Fibroblast of skin of abdomen (primary cell): ENCODE results near the gene SEMA5B.

Experiments used
- DNase-seq: peaks from one replicate; pipeline ENCODE4 v3.0.0-alpha.2; 2013

The SEMA5B gene

GRCh38 chr3:122993124-122993978 is 34.2 kb downstream of the SEMA5B start:
- DNase-seq = no peak

GRCh38 chr3:122992676-122993075 is 34.9 kb downstream of the SEMA5B start:
- DNase-seq = no peak

- DNase-seq = no peak
Measured at GRCh38 chr3:122992133-122992532, 35.4 kb downstream of the SEMA5B start.

- no peak for DNase-seq
Measured at GRCh38 chr3:122991236-122991985, 36.2 kb downstream of the SEMA5B start.

GRCh38 chr3:122989856-122990575 is 37.5 kb downstream of the SEMA5B start:
- DNase-seq = no peak

- DNase-seq = no peak
Measured at GRCh38 chr3:122988508-122988907, 39.1 kb downstream of the SEMA5B start.

GRCh38 chr3:122987736-122988319 is 39.7 kb downstream of the SEMA5B start:
- no peak for DNase-seq

GRCh38 chr3:122987231-122987630 is 40.3 kb downstream of the SEMA5B start:
- no peak for DNase-seq

GRCh38 chr3:122986693-122987179 is 40.8 kb downstream of the SEMA5B start:
- no peak for DNase-seq

- no peak for DNase-seq
Measured at GRCh38 chr3:122985539-122985938, 42.0 kb downstream of the SEMA5B start.

GRCh38 chr3:122984650-122985049 is 42.9 kb downstream of the SEMA5B start:
- DNase-seq = no peak

GRCh38 chr3:122984007-122984406 is 43.6 kb downstream of the SEMA5B start:
- DNase-seq = no peak

GRCh38 chr3:122982216-122983185 is 45.1 kb downstream of the SEMA5B start:
- no peak for DNase-seq

- DNase-seq = no peak
Measured at GRCh38 chr3:122979211-122979610, 48.4 kb downstream of the SEMA5B start.

GRCh38 chr3:122978569-122978968 is 49.0 kb downstream of the SEMA5B start:
- DNase-seq = no peak

GRCh38 chr3:122977746-122978466 is 49.7 kb downstream of the SEMA5B start:
- DNase-seq = peak; percentile 84

GRCh38 chr3:122975924-122976293 is 51.7 kb downstream of the SEMA5B start:
- DNase-seq = no peak

GRCh38 chr3:122975163-122975923 is 52.2 kb downstream of the SEMA5B start:
- peak; percentile 82 for DNase-seq

GRCh38 chr3:122974764-122975162 is 52.8 kb downstream of the SEMA5B start:
- peak; percentile 64 for DNase-seq
